ENCODE measurements around the gene PDE3A.

The PDE3A gene

GRCh38 chr12:20474443-20474842 lies 106.1 kb downstream of the PDE3A start:
- TF ChIP-seq CTCF (IDR thresholded peaks at IDR 0.05; ENCODE audit: borderline replicate concordance, insufficient read depth, low read depth, low read length) = no peak
- no peak overlapping the region for H3K4me3 ChIP-seq (ENCODE audit: low read depth, low read length)

- no peak overlapping the region for H3K4me3 ChIP-seq (ENCODE audit: low read depth, low read length)
- no peak for TF ChIP-seq CTCF (IDR thresholded peaks at IDR 0.05; ENCODE audit: borderline replicate concordance, insufficient read depth, low read depth, low read length)
Observed at GRCh38 chr12:20475542-20475941, 107.2 kb downstream of the PDE3A start.

- H3K4me3 ChIP-seq (ENCODE audit: low read depth, low read length) = no peak overlapping the region
- TF ChIP-seq CTCF (IDR thresholded peaks at IDR 0.05; ENCODE audit: borderline replicate concordance, insufficient read depth, low read depth, low read length) = no peak
Observed at GRCh38 chr12:20476551-20476950, 108.2 kb downstream of the PDE3A start.

- TF ChIP-seq CTCF (IDR thresholded peaks at IDR 0.05; ENCODE audit: borderline replicate concordance, insufficient read depth, low read depth, low read length) = no peak
- no peak overlapping the region for H3K4me3 ChIP-seq (ENCODE audit: low read depth, low read length)
Observed at GRCh38 chr12:20477255-20477654, 108.9 kb downstream of the PDE3A start.

GRCh38 chr12:20477672-20478071 lies 109.3 kb downstream of the PDE3A start:
- H3K4me3 ChIP-seq (ENCODE audit: low read depth, low read length) = no peak overlapping the region
- TF ChIP-seq CTCF (IDR thresholded peaks at IDR 0.05; ENCODE audit: borderline replicate concordance, insufficient read depth, low read depth, low read length) = no peak

- H3K4me3 ChIP-seq (ENCODE audit: low read depth, low read length) = no peak overlapping the region
- TF ChIP-seq CTCF (IDR thresholded peaks at IDR 0.05; ENCODE audit: borderline replicate concordance, insufficient read depth, low read depth, low read length) = no peak
Observed at GRCh38 chr12:20482491-20483054, 114.2 kb downstream of the PDE3A start.

- no peak overlapping the region for H3K4me3 ChIP-seq (ENCODE audit: low read depth, low read length)
- no peak for TF ChIP-seq CTCF (IDR thresholded peaks at IDR 0.05; ENCODE audit: borderline replicate concordance, insufficient read depth, low read depth, low read length)
Observed at GRCh38 chr12:20483776-20484175, 115.4 kb downstream of the PDE3A start.
